ENCODE measurements around the gene OCSTAMP. TPM values are rescaled to one million over a fixed set of nuclear protein-coding genes. Genes with fewer than 3 reads are reported as not detected.

The OCSTAMP gene
- total and polyA plus RNA-seq, 2 experiments from 2014 or later, result not detected

DNA sequence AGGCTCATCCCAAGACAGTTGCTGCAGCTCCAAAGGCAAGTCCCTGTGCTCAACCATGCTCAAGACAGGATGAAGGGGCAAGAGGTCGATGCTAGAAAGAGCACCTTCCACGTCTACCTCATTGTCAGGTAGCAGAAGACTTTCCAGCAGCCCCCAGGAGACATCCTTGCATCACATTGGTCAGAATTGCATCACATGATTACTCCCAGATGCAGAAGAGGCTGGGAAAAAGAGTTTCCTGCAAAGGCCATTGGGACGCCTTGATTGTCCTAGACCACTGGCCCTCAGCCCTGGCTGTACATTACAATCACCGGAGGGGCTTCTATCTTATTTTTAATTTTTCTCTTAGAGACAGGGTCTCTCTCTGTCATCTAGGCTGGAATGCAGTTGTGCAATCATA, 19.8 kb downstream of the OCSTAMP start:
- no peak for DNase-seq (ENCODE audit: low spot score)
- H3K36me3 ChIP-seq (replicated peaks; ENCODE audit: insufficient read depth, low read depth), result no peaks in the 10 kb centered on the region
- H3K27me3 ChIP-seq, result peaks cover 15% of the 10 kb centered on the region
- no peaks in the 10 kb centered on the region for H3K4me1 ChIP-seq (ENCODE audit: insufficient read depth)
- no peak overlapping the region for H3K4me2 ChIP-seq
- H3K9me2 ChIP-seq (replicated peaks; ENCODE audit: insufficient read depth), result no peaks in the 10 kb centered on the region
- TF ChIP-seq CTCF (IDR thresholded peaks at IDR 0.05; ENCODE audit: poor library complexity) (no peak), EZH2 (IDR thresholded peaks at IDR 0.05; ENCODE audit: borderline replicate concordance) (no peak), EZH2phosphoT487 (IDR thresholded peaks at IDR 0.05; ENCODE audit: low read depth, severe bottlenecking, unreplicated experiment) (no peak)
- H4K20me1 ChIP-seq (ENCODE audit: insufficient read depth, poor library complexity, severe bottlenecking), result no peaks in the 10 kb centered on the region
- H3K9me3 ChIP-seq (ENCODE audit: low read depth), result no peaks in the 10 kb centered on the region
- no peak overlapping the region for H3K27ac ChIP-seq
- no peak overlapping the region for H2AFZ ChIP-seq
- H3K79me2 ChIP-seq, result no peaks in the 10 kb centered on the region
- no peak overlapping the region for H3K4me3 ChIP-seq
- 83% methylated on average over 4 of the region's 4 CpGs for WGBS (ENCODE audit: low lambda C conversion rate, missing lambda C conversion rate)

- Histone ChIP-seq H3K9me3 (ENCODE audit: low read depth) (no peaks in the 10 kb centered on the region), H3K27ac (peak overlapping the region; percentile 7), H3K9me2 (replicated peaks; ENCODE audit: insufficient read depth) (no peaks in the 10 kb centered on the region), H3K36me3 (replicated peaks; ENCODE audit: insufficient read depth, low read depth) (no peaks in the 10 kb centered on the region), H3K4me2 (no peak overlapping the region), H2AFZ (no peak overlapping the region), H3K4me1 (ENCODE audit: insufficient read depth) (no peaks in the 10 kb centered on the region), H3K4me3 (no peak overlapping the region), H3K27me3 (peaks cover 11% of the 10 kb centered on the region), H3K79me2 (no peaks in the 10 kb centered on the region), H4K20me1 (ENCODE audit: insufficient read depth, poor library complexity, severe bottlenecking) (no peaks in the 10 kb centered on the region)
- WGBS (ENCODE audit: low lambda C conversion rate, missing lambda C conversion rate), result 54% methylated on average over 2 of the region's 2 CpGs
- DNase-seq (ENCODE audit: low spot score), result peak; percentile 19
- no peak for TF ChIP-seq CTCF (IDR thresholded peaks at IDR 0.05; ENCODE audit: poor library complexity)
- TF ChIP-seq EZH2 (IDR thresholded peaks at IDR 0.05; ENCODE audit: borderline replicate concordance), result no peak
- no peak for TF ChIP-seq EZH2phosphoT487 (IDR thresholded peaks at IDR 0.05; ENCODE audit: low read depth, severe bottlenecking, unreplicated experiment)
Observed at GRCh38 chr20:46523696-46524328, 26.6 kb downstream of the OCSTAMP start.

DNA sequence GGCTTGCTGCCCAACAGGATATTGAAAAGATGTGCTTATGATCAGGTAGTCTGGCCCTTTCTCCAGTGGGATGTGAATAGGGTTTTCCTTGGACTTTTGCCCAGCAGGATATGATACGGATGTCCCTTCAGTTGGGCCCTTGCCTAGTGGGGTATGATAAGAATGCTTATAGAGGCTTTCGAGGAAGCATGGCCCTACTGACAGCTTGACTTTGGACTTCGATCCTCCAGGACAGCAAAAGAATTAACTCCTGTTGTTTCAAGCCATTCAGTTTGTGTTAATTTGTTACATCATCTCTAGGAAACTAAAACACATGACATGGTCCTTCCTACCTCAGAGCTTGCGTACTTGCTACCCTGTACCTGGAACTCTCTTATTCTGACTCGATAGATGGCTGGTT, 27.3 kb downstream of the OCSTAMP start:
- Histone ChIP-seq H3K4me2 (no peak overlapping the region), H3K4me3 (no peak overlapping the region), H4K20me1 (ENCODE audit: insufficient read depth, poor library complexity, severe bottlenecking) (no peaks in the 10 kb centered on the region), H3K79me2 (no peaks in the 10 kb centered on the region), H3K27ac (peak overlapping the region; percentile 7), H3K9me2 (replicated peaks; ENCODE audit: insufficient read depth) (no peaks in the 10 kb centered on the region), H3K36me3 (replicated peaks; ENCODE audit: insufficient read depth, low read depth) (no peaks in the 10 kb centered on the region), H2AFZ (no peak overlapping the region), H3K4me1 (ENCODE audit: insufficient read depth) (no peaks in the 10 kb centered on the region), H3K9me3 (ENCODE audit: low read depth) (no peaks in the 10 kb centered on the region), H3K27me3 (peaks cover 11% of the 10 kb centered on the region)
- peak; percentile 64 for DNase-seq (ENCODE audit: low spot score)
- WGBS (ENCODE audit: low lambda C conversion rate, missing lambda C conversion rate), result 61% methylated on average over 5 of the region's 5 CpGs
- no peak for TF ChIP-seq EZH2 (IDR thresholded peaks at IDR 0.05; ENCODE audit: borderline replicate concordance)
- TF ChIP-seq CTCF (IDR thresholded peaks at IDR 0.05; ENCODE audit: poor library complexity), result no peak
- TF ChIP-seq EZH2phosphoT487 (IDR thresholded peaks at IDR 0.05; ENCODE audit: low read depth, severe bottlenecking, unreplicated experiment), result no peak

All from hepatocyte (in vitro differentiated cells).